ENCODE data around the gene PEBP1.

GRCh38 chr12:118148287-118148686 lies 12.4 kb downstream of the PEBP1 start:
- TF ChIP-seq CTCF (IDR thresholded peaks at IDR 0.05): no peak
- TF ChIP-seq POLR2A (IDR thresholded peaks at IDR 0.05): no peak

Data from right lobe of liver (tissue), 4 donors.